Endodermal cell (in vitro differentiated cells): Measurements from ENCODE around the gene MEPE. TPM values are rescaled to one million over a fixed set of nuclear protein-coding genes. Genes with fewer than 3 reads are reported as not detected.

Experiments
- DNase-seq: peaks from one replicate; pipeline ENCODE4 v3.0.0-alpha.2; 2017
- H3K27ac ChIP-seq: 2 replicates; pipeline ENCODE4 v1.5.1; 2013; ENCODE audit warnings: mild to moderate bottlenecking, low read depth, low read length, moderate library complexity
- H3K27me3 ChIP-seq: 2 replicates; pipeline ENCODE4 v1.6.1; 2013; ENCODE audit warnings: mild to moderate bottlenecking, low read length, moderate library complexity; ENCODE audit not compliant: insufficient read depth, control insufficient read depth, poor library complexity, severe bottlenecking
- H3K36me3 ChIP-seq: 2 replicates; pipeline ENCODE4 v1.7.0; 2013; ENCODE audit warnings: mild to moderate bottlenecking, low read length, moderate library complexity; ENCODE audit not compliant: control insufficient read depth, insufficient read depth
- H3K4me1 ChIP-seq: one replicate; pipeline ENCODE4 v1.7.0; 2013; ENCODE audit warnings: low read length; ENCODE audit not compliant: control insufficient read depth, insufficient read depth
- H3K4me3 ChIP-seq: 2 replicates; pipeline ENCODE4 v1.5.1; 2013; ENCODE audit warnings: mild to moderate bottlenecking, low read length, moderate library complexity
- H3K9ac ChIP-seq: 2 replicates; pipeline ENCODE4 v1.6.1; 2013; ENCODE audit warnings: mild to moderate bottlenecking, low read length, moderate library complexity; ENCODE audit not compliant: poor library complexity, severe bottlenecking; ENCODE audit errors: extremely low read depth
- H3K9me3 ChIP-seq: 2 replicates; pipeline ENCODE4 v1.6.1; 2013; ENCODE audit warnings: mild to moderate bottlenecking, low read length, moderate library complexity; ENCODE audit not compliant: control insufficient read depth
- H3K27ac Mint-ChIP-seq: 2 replicates; pipeline ENCODE4 v1.8.0; 2020; ENCODE audit warnings: mixed read lengths
- H3K27me3 Mint-ChIP-seq: 2 replicates; pipeline ENCODE4 v1.8.0; 2021; ENCODE audit warnings: mild to moderate bottlenecking, mixed read lengths; ENCODE audit not compliant: insufficient read depth
- H3K36me3 Mint-ChIP-seq: 2 replicates; pipeline ENCODE4 v1.8.0; 2020; ENCODE audit warnings: low read depth, mixed read lengths
- H3K4me1 Mint-ChIP-seq: 2 replicates; pipeline ENCODE4 v1.8.0; 2020; ENCODE audit warnings: mixed read lengths
- H3K4me3 Mint-ChIP-seq: 2 replicates; pipeline ENCODE4 v1.8.0; 2020; ENCODE audit warnings: mild to moderate bottlenecking, moderate library complexity, mixed read lengths
- H3K9me3 Mint-ChIP-seq: 2 replicates; pipeline ENCODE4 v1.8.0; 2020; ENCODE audit warnings: mild to moderate bottlenecking, mixed read lengths
- CTCF ChIP-seq: fragments of 200-600 bp; sonication (generic); conservative IDR thresholded peaks from 2 replicates; pipeline ENCODE4 v1.5.0; 2021; ENCODE audit warnings: antibody characterized with exemption, mild to moderate bottlenecking
- WGBS, 2 experiments: methylation state at CpG; one replicate each; pipeline versions ENCODE4 v1.1.5 to v1.1.7; 2013; ENCODE audit warnings: missing lambda C conversion rate in 2 of 2, mixed read lengths in 1 of 2; ENCODE audit not compliant: insufficient coverage in 1 of 2, insufficient read length in 1 of 2; 5-methylcytosine and 5-hydroxymethylcytosine counted together
- total RNA-seq, 2 donors: library from RNA; stranded (reverse); fragmentation: NEBNext Ultra II Directional in 1 of 2; extraction: Animal tissue kit (Norgen Biotek cat#: 25700) in 1 of 2; gene quantifications; 2 replicates in 1 of 2; 3 replicates in 1 of 2; pipeline ENCODE4 v1.2.1, GENCODE V29; 2021

Gene MEPE
- total RNA-seq, 2 donors from 2014 or later: 0.37 to 0.89 TPM

GRCh38 chr4:87838205-87838604 is 5.4 kb downstream of the MEPE start:
- H3K27ac ChIP-seq: no peak overlapping the region
- H3K4me1 ChIP-seq: no peaks in the 10 kb centered on the region
- Mint-ChIP-seq H3K27ac (no peak overlapping the region), H3K4me1 (peaks cover 15% of the 10 kb centered on the region), H3K4me3 (no peak overlapping the region), H3K27me3 (no peaks in the 10 kb centered on the region), H3K36me3 (no peaks in the 10 kb centered on the region), H3K9me3 (no peaks in the 10 kb centered on the region)
- TF ChIP-seq CTCF: peak; percentile 71
- H3K4me3 ChIP-seq: no peak overlapping the region
- H3K9me3 ChIP-seq: no peaks in the 10 kb centered on the region
- 93 to 95% methylated on average over 2 to 6 of the region's 6 CpGs for WGBS, 2 experiments
- H3K27me3 ChIP-seq: no peaks in the 10 kb centered on the region
- DNase-seq: no peak
- H3K36me3 ChIP-seq: no peaks in the 10 kb centered on the region
- no peak overlapping the region for H3K9ac ChIP-seq

- no peaks in the 10 kb centered on the region for H3K4me1 ChIP-seq
- H3K27me3 ChIP-seq: no peaks in the 10 kb centered on the region
- no peak overlapping the region for H3K9ac ChIP-seq
- Mint-ChIP-seq H3K4me1 (peaks cover 12% of the 10 kb centered on the region), H3K9me3 (no peaks in the 10 kb centered on the region), H3K27me3 (no peaks in the 10 kb centered on the region), H3K4me3 (no peak overlapping the region), H3K27ac (no peak overlapping the region), H3K36me3 (no peaks in the 10 kb centered on the region)
- TF ChIP-seq CTCF: peak; percentile 86
- 37 to 71% methylated on average over 3 to 7 of the region's 7 CpGs for WGBS, 2 experiments
- H3K36me3 ChIP-seq: no peaks in the 10 kb centered on the region
- no peak overlapping the region for H3K27ac ChIP-seq
- H3K9me3 ChIP-seq: no peaks in the 10 kb centered on the region
- DNase-seq: peak; percentile 60
- no peak overlapping the region for H3K4me3 ChIP-seq
These were observed 6.3 kb downstream of the MEPE start for GRCh38 chr4:87838890-87839591.

GRCh38 chr4:87839592-87839946 is 6.8 kb downstream of the MEPE start:
- Mint-ChIP-seq H3K27me3 (no peaks in the 10 kb centered on the region), H3K36me3 (no peaks in the 10 kb centered on the region), H3K4me3 (no peak overlapping the region), H3K27ac (no peak overlapping the region), H3K9me3 (no peaks in the 10 kb centered on the region), H3K4me1 (peaks cover 8% of the 10 kb centered on the region)
- TF ChIP-seq CTCF: peak; percentile 2
- Histone ChIP-seq H3K9ac (no peak overlapping the region), H3K4me1 (no peaks in the 10 kb centered on the region), H3K27ac (no peak overlapping the region), H3K36me3 (no peaks in the 10 kb centered on the region), H3K27me3 (no peaks in the 10 kb centered on the region), H3K4me3 (no peak overlapping the region), H3K9me3 (no peaks in the 10 kb centered on the region)
- WGBS, 2 experiments: 3% methylated on average over 1 of the region's 1 CpG; no CpG with 5 or more reads in 1 of the 2 experiments
- DNase-seq: no peak
